Stimulated activated CD4-positive, alpha-beta T cell treated with anti-CD3 and anti-CD28 coated beads, Interleukin-1b, Interleukin-23, amount 100 ng/mL, for 24 hours (primary cell): ENCODE data around the gene HAPLN3.

Experiments used
- DNase-seq, 4 experiments: peaks; one replicate each; pipeline ENCODE4 v3.0.0-alpha.2; 2020; ENCODE audit warnings: low read depth in 4 of 4, low spot score in 1 of 4

The HAPLN3 gene

DNA sequence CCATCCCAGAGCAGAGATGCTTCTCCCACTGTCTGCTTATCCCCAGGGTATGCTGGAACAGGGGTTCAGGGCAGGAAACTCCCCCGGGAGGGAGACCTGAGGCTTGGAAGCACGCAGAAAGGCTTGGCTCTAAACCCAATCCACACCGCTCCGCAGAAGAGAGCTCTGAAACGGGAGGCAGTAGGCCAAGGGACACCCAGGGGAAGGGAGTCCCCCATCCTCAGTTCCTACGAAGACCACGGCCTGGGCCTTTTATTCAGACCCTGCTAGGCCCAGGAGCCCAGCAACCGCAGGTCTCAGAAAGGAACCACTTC, 1.8 kb upstream of the HAPLN3 start:
- DNase-seq = no peak

DNA sequence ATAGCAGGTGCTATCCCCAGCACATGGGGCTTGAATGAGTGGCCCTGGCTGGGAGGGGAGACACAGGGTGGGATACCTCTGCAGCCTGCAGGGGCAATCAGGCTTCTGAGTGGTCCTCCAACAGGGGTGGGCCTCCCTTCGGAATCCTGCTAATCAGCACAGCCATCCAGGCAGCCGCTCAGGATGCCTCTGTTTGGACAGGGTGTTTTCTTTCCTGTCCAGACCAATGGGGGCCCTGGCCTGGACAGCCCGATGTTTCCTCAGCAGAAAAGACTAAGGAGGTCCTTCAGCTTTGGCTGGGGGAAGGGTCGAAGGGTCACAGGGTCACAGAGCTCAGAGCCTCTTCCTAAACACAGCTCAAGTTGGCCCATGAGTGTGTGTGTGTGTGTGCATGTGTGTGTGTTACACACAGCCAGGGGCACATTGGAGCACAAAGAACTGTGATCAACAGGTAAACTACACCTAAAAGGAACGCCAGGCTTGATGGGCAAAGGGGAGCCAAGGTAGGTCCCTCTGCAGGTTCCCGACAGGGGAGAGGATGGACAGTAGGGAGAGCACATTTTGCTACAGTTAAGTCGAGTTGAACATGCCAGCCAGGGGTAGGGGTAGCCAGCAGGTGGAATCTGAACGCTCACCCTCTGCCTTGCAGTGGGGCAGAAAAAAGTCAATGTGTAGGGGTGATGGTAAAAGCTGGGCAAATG, 1.1 kb upstream of the HAPLN3 start:
- no peak for DNase-seq

DNA sequence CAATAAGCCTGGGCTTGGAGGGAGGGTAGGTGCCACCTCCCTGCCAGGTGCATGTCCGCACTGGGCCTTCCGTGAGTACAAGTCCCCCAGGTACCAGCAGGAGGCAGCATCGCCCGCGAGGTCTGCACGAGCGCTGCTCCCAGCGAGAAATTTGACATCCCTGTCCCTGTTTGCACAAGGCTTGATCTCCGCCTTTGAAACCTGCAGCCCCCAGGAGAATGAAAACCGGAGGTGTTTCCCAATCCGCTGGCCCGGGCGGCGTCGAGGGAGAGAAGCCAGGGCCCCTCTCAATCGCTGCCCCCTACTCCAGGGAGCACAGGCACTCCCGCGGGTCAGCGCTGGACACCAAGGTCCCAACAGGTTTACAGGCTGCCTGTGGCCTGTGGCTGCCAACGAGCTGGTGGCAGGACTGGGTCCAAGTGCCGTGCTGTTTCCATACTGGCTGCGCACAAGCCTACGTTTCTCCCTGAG, 961 bp downstream of the HAPLN3 start:
- DNase-seq = peak; percentile 57 to 77 (median 74)

DNA sequence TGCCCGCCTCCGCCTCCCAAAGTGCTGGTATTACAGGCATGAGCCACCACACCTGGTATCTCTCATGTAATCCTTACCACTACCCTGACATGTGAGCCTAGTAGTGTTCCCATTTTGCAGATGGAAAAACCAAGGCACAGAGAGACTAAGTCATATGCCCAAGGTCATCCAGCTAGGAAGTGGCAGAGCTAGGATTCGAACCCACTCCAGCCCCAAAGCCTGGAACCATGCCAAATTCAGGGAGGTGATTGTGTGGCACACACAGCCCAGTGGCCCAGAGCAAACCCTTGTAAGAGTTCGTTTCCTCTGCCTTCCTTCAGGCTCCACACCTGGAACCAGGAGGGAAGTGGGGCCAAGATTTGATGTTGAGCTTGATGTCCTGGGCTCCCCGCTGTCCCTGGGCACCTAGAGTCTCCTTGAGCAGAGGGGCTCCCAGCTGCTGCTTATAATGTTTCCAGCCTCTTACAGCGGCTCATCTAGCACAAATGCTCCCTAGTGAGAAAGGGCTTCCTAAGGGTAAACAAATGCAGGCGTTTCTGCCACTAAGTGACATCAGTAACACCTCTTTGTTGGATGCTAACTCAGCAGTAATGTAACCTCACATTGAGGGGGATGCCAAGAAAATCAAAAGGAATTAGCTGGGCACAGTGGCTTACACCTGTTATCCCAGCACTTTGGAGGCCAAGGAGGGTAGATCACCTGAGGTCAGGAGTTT, 3.6 kb downstream of the HAPLN3 start:
- no peak for DNase-seq

DNA sequence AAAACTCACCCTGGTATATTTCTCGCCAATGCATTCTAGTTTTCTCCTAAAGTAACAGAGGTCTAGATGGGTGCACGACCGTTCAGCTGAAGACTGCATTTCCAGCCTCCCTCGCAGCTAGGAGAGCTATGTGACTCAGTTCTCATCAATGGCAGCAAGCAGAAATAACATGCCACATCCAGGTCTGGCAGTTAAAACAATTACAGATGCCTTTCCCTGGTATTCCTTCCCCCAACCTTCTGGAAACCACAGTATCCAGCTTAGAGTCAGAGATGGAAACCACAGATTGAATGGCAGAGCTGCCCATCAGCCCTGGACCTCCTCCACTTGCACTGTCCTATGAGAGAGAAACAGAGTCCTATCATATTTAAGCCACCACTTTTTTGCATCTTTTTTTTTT, 4.8 kb downstream of the HAPLN3 start:
- no peak for DNase-seq

DNA sequence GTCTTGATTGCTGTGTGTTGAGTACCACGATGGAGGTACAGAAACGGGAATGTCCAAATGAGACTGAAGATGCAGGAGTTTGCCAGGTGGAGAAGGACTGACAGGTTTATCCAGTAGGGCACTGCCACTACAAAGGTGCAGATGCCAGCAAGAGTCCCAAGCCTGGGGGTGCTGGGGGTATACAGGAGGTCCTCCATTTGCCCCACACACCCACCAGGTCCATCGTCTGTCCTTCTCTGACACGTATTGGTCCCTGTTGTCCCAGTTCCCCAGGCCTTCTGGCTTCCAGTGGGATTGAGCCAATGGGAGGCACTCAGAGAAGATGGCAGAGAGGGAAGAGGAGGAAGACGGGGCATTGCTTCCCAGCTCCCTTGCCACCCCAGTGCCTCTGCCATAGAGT, 6.6 kb downstream of the HAPLN3 start:
- no peak for DNase-seq

DNA sequence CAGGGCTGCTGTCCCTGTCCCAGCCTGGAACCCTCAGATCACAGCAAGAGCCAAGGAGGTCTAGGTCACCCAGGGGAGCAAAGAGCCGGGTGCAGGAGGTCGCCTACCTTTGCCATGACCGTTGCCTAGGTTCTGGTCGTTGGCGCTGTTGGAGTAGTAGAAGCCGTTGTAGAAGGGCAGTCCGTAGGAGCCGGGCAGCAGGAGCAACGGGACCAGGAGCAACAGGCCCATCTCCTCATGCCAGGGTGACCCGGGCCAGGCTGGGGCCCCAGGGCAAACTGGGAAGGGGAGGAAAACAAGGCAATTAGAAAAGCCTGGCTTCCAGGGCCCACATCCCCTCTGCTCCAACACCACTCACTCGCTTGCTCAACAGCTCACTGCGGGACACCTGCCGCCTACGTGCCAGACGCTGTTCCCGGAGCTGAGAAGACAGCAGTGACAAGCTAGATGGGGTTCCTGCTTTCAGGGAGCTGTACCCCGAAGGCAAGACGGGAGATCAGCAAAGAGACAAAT, 8.2 kb downstream of the HAPLN3 start:
- no peak for DNase-seq

DNA sequence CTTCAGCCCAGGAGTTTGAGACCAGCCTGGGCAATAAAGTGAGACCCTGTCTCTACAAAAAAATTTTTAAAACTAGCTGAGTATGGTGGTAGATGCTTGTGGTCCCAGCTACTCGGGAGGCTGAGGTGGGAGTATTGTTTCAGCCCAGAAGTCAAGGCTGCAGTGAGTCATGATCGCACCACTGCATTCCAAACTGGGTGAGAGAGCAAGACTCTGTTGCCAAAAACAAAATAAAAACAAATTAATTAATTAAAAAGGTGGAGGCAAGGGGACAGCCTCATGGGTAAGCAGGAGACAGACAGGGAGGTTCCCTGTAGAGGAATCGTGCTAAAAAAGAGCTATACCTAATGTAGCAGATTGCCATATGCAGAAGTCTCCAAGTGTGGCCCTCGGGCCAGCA, 12.6 kb downstream of the HAPLN3 start:
- DNase-seq = no peak

DNA sequence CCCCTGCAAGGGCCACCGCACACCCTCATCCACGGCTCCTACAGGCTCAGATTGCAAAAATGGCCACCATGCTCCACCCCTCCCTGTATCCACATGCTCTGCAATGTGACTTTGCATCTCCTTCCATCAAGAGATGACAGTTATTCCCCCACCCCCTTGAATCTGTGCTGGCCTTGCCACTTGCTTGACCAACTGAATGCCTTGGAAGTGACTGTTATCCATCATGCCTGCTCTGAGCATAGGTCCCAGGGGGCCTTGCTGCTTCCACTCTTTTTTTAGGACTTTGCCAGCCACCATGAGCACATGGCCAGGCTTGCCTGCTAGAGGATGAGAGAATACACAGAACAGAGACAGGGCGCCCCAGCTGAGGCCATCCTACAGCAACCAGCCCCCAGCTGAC, 13.6 kb downstream of the HAPLN3 start:
- DNase-seq = no peak

DNA sequence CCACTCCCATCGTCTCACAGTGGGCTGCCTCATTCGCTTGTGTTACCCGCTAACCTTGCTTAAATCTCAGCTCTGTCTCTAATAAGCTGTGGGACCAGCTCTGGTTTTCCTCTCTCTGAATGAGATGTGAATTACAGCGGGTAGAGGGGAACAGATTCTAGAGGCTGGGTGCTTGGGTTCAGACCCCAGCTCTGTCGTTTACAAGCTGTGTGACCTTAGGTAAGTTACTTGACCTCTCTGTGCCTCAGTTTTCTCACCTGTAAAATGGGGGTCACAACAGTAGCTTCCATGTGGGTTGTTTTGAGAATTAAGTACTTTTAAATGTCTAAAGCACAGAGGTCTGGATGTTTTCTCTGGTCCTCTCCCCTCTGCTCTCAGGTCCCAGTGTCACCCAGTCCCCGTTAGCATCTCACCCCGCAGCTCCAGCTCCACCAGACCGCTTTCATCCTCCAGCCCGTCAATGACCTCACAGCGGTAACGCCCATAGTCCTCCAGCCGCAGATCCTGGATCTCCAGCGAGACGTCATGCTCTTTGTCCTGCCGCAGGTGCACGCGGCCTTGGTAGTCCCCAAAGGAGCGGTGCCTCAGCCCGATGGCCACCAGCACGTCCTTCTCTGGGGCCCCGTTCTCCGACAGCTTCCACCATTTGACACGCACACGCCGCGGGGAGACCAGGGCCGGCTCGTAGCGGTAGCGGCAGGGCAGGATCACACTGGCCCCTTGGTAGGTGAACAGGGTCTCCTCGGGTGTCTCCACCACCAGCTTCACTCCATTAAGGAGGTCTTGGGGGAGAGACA, 14.2 kb downstream of the HAPLN3 start:
- DNase-seq = no peak

DNA sequence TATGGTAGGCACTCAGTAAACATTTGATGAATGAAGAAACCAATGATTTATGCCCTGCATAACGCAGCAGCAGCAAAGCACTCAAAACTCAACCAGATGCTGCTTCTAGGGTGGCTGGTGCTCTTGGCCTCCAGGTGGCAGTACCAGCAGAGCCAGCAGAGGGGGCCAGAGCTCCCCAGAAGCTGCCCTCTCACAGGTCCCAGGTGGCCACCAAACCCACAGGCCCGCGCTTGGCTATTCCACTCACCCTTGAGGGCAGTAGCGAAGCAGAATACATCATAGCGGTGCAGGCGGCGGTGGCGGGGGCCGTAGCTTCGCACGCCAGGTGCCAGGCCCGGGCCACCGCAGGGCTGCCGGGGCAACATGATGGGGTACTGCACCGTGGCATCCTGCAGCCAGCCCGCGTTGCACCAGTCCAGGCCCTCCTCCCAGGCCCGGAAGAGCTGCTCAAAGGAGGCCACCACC, 16.6 kb downstream of the HAPLN3 start:
- no peak for DNase-seq

DNA sequence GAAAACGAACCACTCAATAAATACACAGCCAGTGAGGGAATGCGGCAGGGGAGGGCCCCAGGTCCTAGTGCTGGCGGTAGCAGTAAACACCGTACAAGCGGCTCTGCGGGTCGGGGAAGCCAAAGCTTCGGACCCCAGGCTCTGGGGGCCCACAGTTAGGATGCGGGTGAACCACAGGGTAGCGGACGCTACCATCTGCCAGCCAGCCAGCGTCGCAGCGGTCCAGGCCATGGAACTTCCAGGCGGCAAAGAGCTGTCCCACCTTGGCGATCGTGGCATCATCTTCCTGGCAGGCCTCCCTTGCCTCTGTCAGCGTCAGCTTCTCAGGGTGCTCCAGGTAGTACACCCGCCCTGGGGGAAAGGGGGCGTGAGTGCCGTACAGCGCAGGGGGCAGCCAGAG, 17.4 kb downstream of the HAPLN3 start:
- DNase-seq = no peak

DNA sequence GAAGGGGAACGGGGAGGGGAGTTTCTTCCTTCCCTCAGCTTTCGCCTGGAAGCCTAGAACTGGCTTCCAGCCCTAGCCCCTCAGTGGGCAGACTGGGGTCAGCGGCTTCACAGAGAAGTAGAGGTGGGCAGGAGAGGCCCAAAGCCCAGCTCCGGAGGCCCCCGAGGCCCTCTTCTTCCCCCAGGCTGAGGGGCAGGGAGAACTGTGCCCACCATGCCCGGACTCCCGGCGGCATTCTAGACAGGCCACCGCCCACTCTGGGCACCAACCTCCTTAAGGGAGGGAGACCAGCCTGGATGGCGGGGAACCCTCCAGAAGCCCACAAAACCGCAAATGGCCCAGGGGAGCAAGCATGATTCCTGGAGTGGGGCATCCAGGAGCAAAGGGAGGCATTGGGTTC, 17.9 kb downstream of the HAPLN3 start:
- no peak for DNase-seq

DNA sequence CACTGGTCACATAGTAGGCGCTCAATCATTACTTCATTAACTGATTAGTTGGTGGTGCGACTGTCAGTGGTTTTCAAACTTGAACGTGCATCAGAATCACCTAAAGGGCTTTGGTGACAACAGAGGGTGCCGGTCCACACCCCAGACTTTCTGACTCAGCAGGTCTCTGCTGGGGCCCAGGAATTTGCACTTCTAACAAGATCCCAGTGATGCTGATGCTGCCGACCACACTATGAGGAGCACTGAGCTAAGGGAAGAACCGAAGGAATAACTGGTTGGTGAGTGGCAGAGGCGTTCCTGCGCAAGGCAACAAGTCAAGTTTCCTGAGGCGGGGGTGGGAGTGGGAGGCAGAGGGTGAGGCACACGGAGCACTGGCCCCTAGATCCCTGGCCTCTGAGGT, 18.8 kb downstream of the HAPLN3 start:
- no peak for DNase-seq

DNA sequence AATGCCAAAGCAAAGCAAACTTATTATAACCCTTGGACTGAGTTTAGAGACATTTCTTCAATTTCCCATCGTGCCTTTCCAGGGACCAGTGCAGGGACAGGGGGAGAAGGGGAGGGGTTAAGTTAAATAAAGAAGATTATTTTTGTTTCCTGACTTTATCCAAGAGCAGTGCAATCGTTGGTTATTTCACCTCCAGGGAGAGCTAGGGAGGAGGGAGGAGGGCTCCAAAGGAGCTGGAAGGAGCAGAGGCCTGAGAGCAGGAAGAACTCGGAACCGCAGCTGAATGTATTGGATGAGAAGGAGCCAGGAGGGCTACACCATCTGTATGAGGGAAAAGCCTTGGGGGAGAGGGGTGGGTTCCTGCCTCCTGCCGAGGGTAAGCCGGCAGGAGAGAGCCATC, 20.7 kb downstream of the HAPLN3 start:
- DNase-seq = no peak

DNA sequence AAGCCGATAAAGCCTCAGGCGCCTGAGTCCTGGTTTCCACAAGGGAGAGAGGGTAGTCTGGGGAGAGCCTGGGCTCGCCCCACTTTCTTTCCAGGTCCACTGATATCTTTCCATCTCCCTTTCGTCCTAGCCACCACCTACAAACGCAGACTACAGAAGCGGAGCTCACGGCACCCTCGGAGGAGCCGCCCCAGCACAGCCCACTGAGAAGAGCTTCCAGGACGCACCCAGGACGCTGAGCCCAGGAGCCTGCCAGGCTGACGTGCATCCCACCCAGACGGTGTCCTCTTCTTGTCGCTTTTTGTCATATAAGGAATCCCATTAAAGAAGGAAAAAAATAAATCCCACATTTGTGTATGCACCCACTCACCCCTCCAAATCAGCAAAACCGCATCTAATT, 21.1 kb downstream of the HAPLN3 start:
- no peak for DNase-seq

DNA sequence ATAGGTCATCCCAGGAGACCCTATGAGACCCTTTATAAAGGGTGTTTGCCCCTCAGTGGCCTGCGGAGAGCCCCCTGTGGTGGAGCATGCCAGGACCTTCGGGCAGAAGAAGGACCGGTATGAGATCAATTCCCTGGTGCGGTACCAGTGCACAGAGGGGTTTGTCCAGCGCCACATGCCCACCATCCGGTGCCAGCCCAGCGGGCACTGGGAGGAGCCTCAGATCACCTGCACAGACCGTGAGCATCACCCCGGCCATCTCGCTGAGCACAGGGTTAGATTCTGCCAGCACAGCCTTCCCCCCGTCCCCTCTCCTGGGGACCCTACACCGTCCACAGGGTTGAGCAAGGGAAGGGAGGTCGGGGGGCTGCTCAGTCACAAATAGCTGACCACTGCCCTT, 21.6 kb downstream of the HAPLN3 start:
- no peak for DNase-seq

DNA sequence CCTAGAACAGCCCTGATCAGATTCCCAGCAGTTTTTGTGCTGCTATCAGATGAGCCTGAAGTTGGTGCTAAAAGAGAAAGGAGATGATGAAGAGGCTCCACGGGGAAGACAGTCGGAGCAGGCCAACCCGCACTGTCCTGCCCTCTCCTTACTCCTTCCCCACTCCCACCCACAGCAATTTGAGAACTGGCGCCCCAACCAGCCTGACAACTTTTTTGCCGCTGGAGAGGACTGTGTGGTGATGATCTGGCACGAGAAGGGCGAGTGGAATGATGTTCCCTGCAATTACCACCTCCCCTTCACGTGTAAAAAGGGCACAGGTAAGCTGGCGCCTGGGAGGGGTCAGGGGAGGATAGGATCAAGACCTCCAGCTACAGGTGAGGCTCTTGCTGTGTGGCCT, 22.6 kb downstream of the HAPLN3 start:
- DNase-seq = no peak

DNA sequence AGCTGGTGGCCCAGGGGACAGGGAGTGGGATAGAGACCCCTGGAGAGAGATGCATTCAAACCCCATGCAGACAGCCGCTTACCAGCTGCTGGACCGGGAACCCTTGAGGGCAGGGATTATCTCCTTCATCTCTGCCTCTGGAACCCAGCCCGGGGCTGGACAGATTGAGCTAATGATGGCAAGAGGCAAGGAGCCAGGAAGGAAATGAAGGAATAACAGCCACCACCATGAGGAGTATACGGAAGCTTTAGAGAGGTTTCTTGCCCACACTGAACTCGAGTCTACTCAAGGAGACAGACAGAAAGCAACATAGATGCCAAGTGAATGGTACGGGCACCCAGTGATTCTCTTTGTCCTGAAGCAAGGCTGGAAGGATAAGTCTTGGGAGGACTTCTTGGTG, 23.2 kb downstream of the HAPLN3 start:
- no peak for DNase-seq

DNA sequence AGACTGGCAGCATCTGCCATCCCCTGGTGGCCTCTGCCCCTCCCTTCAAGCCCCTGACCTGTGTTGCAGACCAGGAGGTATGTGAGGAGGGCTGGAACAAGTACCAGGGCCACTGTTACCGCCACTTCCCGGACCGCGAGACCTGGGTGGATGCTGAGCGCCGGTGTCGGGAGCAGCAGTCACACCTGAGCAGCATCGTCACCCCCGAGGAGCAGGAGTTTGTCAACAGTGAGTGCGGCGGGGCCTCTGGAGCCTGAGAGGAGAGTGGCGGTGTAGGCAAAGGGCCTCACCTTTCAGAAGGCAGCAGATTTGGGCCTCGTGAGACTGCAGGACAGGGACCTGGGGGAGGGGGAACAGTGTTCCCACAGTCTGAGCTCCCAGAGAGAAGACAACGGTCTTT, 24.0 kb downstream of the HAPLN3 start:
- DNase-seq = no peak

DNA sequence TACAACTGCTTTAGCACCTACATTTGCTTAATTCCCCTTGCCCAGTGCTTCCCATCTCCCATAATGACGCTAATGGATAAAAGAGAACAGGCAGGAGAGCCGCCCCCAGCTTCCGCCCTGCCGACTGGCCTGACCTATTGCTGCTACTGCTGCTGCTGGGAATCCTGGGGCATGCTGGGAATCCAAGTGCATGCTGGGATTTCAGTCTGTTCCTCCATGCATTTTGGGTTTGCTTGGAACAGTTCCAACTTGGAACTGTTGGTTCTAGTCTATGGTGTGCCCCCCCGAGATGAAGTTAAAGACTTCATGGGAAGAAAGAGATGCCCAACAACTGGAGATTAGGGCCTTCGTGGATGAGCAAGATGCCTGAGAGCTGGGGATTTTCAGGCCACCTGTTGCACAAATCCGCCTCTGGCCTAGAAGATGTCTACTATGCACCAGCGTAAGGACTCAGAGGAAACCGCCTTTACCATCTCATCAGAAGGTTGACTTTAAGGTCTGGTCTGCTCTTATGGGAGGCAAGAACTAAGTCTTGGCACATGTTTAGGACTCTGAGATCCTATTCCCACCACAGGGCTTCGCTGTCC, 29.0 kb downstream of the HAPLN3 start:
- no peak for DNase-seq
